Measurements from ENCODE around the gene DRG2.

Gene DRG2

GRCh38 chr17:18145811-18146210 is 58.1 kb downstream of the DRG2 start:
- DNase-seq: no peak

GRCh38 chr17:18146259-18146658 is 58.5 kb downstream of the DRG2 start:
- no peak for DNase-seq

DNA sequence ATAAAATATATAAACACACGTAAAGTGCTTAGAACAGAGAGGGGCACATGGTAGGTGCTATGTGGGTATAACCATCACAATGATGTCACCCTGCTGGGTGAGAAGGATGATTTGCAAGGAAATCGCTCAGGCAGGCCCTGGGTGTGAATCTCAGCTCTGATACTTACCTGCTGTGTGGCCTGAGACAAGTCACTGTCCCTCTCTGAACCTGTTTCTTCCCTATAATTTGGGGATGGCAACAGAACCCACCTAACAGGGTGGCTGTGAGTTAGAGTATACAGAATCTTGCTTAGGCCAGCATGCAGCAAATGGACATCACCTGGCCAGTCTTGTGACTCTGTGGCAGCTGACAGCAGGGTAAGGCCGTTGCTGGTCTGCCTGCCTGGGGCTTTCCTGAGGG is 59.2 kb downstream of the DRG2 start:
- no peak for DNase-seq

GRCh38 chr17:18148586-18148985 is 60.8 kb downstream of the DRG2 start:
- no peak for DNase-seq

DNA sequence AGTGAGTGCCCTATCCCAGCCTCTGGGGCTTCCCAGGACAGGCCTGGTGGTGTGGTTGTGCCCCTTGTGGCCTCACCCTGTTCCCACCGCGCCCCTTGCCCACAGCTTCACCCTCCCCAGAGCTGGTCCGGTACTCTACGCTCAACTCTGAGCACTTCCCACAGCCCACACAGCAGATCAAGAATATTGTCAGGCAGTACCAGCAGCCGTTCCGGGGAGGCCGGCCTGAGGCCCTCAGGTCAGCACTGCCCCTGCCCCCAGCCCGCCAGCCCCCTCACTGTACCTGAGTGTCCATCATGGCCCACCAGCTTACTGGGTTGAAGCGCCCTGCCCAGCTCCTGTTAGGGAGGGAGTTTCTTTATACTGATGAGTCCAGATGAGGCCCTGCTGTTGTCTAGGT is 63.5 kb downstream of the DRG2 start:
- no peak for DNase-seq

- no peak for DNase-seq
These were observed 67.4 kb downstream of the DRG2 start for GRCh38 chr17:18155179-18155578.

GRCh38 chr17:18156171-18156975 is 68.6 kb downstream of the DRG2 start:
- no peak for DNase-seq

DNA sequence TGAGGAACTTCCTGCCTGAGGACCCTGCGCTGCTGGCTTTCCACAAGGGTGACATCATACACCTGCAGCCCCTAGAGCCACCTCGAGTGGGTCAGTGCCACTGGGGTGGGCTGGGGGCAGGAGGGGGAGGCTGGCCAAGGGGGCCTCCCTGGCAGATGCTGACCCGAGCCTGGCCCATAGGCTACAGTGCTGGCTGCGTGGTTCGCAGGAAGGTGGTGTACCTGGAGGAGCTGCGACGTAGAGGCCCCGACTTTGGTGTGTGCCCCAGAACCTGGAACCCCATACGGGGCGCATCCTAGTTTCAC is 69.2 kb downstream of the DRG2 start:
- DNase-seq: no peak

Data from NCI-H1436 treated with DMSO at 0.1 percent for 48 hours (cell line).